Smooth muscle cell (in vitro differentiated cells): Measurements from ENCODE around the gene REC114. TPM values are rescaled to one million over a fixed set of nuclear protein-coding genes. Genes with fewer than 3 reads are reported as not detected.
"Not testable (repeated sequence)": the region's sequence is repeated elsewhere in the genome, so short reads cannot be mapped to it uniquely, and the experiment has no call there.

Experiments used
- DNase-seq: peaks from one replicate; lab custom pipeline; 2025; ENCODE audit not compliant: unreplicated experiment; lab: John Stamatoyannopoulos, UW
- H2AFZ ChIP-seq: fragments of 200-600 bp; sonication (generic); 2 replicates; pipeline ENCODE4 v1.6.0; 2016; ENCODE audit warnings: antibody characterized with exemption, low read depth, mild to moderate bottlenecking
- H3F3A ChIP-seq: fragments of 200-600 bp; sonication (generic); 2 replicates; pipeline ENCODE4 v1.6.0; 2017; ENCODE audit warnings: antibody characterized with exemption, low read depth
- H3K27ac ChIP-seq: fragments of 200-600 bp; sonication (generic); 2 replicates; pipeline ENCODE4 v1.5.1; 2016; ENCODE audit warnings: low read depth, mild to moderate bottlenecking
- H3K27me3 ChIP-seq: fragments of 200-600 bp; sonication (generic); 2 replicates; pipeline ENCODE4 v1.6.1; 2016; ENCODE audit warnings: low read depth, mild to moderate bottlenecking
- H3K36me3 ChIP-seq: fragments of 200-600 bp; sonication (generic); 2 replicates; pipeline ENCODE4 v1.5.1; 2016; ENCODE audit warnings: low read depth
- H3K4me1 ChIP-seq: fragments of 200-600 bp; sonication (generic); 2 replicates; pipeline ENCODE4 v1.5.1; 2016; ENCODE audit warnings: low read depth
- H3K4me2 ChIP-seq: fragments of 200-600 bp; sonication (generic); 2 replicates; pipeline ENCODE4 v1.6.0; 2016; ENCODE audit warnings: mild to moderate bottlenecking
- H3K4me3 ChIP-seq: fragments of 200-600 bp; sonication (generic); 2 replicates; pipeline ENCODE4 v1.5.1; 2016; ENCODE audit warnings: mild to moderate bottlenecking
- H3K79me2 ChIP-seq: fragments of 200-600 bp; sonication (generic); 2 replicates; pipeline ENCODE4 v1.6.0; 2016; ENCODE audit warnings: low read depth, mild to moderate bottlenecking
- H3K9ac ChIP-seq: fragments of 200-600 bp; sonication (generic); 2 replicates; pipeline ENCODE4 v1.6.0; 2016; ENCODE audit warnings: low read depth
- H3K9me3 ChIP-seq: fragments of 200-600 bp; sonication (generic); replicated peaks from 2 replicates; pipeline ENCODE4 v1.5.1; 2016; ENCODE audit warnings: low read depth
- H4K20me1 ChIP-seq: fragments of 200-600 bp; sonication (generic); 2 replicates; pipeline ENCODE4 v1.6.0; 2016; ENCODE audit warnings: low read depth
- WGBS: methylation state at CpG from one replicate; pipeline ENCODE4 v1.1.7; 2016; ENCODE audit warnings: low lambda C conversion rate; 5-methylcytosine and 5-hydroxymethylcytosine counted together
- polyA plus RNA-seq: library from polyadenylated mRNA; unstranded; fragments of >200 nt; fragmentation: Nextera tagmentation; extraction: Ambion mirVana; gene quantifications from 2 replicates; pipeline ENCODE4 v1.2.1, GENCODE V29; 2016
- total RNA-seq: library from RNA; depleted of rRNA; stranded (reverse); fragments of >200 nt; gene quantifications from 2 replicates; pipeline ENCODE4 v1.2.3, GENCODE V29; 2014
- TF ChIP-seq, protein P1 (sequence below): fragments of 200-600 bp; sonication (generic); IDR thresholded peaks from 2 replicates; pipeline ENCODE4 v1.5.1; 2017; ENCODE audit warnings: borderline replicate concordance, mild to moderate bottlenecking, antibody characterized with exemption; ENCODE audit not compliant: insufficient read depth, poor library complexity, severe bottlenecking

The REC114 gene
- total and polyA plus RNA-seq, 2 experiments from 2014 or later, result not detected

- Histone ChIP-seq H3K4me1 (no peaks in the 10 kb centered on the region), H3K9ac (no peak overlapping the region), H4K20me1 (no peaks in the 10 kb centered on the region), H3K79me2 (no peaks in the 10 kb centered on the region), H3K4me3 (no peak overlapping the region), H3K4me2 (no peak overlapping the region), H2AFZ (no peak overlapping the region), H3K36me3 (no peaks in the 10 kb centered on the region), H3K9me3 (no peaks in the 10 kb centered on the region), H3F3A (no peaks in the 10 kb centered on the region), H3K27ac (no peak overlapping the region), H3K27me3 (peaks cover 7% of the 10 kb centered on the region)
- TF ChIP-seq, protein P1, sequence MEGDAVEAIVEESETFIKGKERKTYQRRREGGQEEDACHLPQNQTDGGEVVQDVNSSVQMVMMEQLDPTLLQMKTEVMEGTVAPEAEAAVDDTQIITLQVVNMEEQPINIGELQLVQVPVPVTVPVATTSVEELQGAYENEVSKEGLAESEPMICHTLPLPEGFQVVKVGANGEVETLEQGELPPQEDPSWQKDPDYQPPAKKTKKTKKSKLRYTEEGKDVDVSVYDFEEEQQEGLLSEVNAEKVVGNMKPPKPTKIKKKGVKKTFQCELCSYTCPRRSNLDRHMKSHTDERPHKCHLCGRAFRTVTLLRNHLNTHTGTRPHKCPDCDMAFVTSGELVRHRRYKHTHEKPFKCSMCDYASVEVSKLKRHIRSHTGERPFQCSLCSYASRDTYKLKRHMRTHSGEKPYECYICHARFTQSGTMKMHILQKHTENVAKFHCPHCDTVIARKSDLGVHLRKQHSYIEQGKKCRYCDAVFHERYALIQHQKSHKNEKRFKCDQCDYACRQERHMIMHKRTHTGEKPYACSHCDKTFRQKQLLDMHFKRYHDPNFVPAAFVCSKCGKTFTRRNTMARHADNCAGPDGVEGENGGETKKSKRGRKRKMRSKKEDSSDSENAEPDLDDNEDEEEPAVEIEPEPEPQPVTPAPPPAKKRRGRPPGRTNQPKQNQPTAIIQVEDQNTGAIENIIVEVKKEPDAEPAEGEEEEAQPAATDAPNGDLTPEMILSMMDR, result no peak
- WGBS, result 85% methylated on average over 5 of the region's 5 CpGs
- DNase-seq, result no peak
These were observed 45.5 kb upstream of the REC114 start for GRCh38 chr15:73397461-73397860.

- Histone ChIP-seq H3K9ac (no peak overlapping the region), H4K20me1 (no peaks in the 10 kb centered on the region), H3F3A (no peaks in the 10 kb centered on the region), H3K27me3 (peaks cover 2% of the 10 kb centered on the region), H2AFZ (no peak overlapping the region), H3K9me3 (no peaks in the 10 kb centered on the region), H3K4me1 (no peaks in the 10 kb centered on the region), H3K4me2 (no peak overlapping the region), H3K36me3 (no peaks in the 10 kb centered on the region), H3K27ac (no peak overlapping the region), H3K4me3 (no peak overlapping the region), H3K79me2 (no peaks in the 10 kb centered on the region)
- TF ChIP-seq, protein P1, result no peak
- DNase-seq, result no peak
- 81% methylated on average over 4 of the region's 4 CpGs for WGBS
These were observed 44.1 kb upstream of the REC114 start for GRCh38 chr15:73398861-73399260.

DNA sequence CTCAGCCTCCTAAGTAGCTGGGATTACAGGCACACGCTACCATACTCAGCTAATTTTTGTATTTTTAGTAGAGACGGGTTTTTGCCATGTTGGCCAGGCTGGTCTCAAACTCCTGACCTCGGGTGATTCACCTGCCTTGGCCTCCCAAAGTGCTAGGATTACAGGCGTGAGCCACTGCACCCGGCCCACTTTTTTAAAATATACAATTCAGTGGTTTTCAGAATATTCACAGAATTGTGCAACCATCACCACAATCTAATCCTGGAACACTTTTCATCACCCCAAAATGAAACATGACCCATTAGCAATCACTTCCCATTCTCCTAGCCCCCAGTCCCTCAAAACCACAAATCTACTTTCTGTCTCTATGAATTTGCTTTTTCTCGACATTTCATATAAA lies 42.7 kb upstream of the REC114 start:
- DNase-seq, H3K9me3 ChIP-seq, H3K79me2 ChIP-seq, H3K9ac ChIP-seq, H3K27ac ChIP-seq, H4K20me1 ChIP-seq, H2AFZ ChIP-seq, H3K36me3 ChIP-seq, H3K4me1 ChIP-seq, H3K4me3 ChIP-seq, H3F3A ChIP-seq, H3K4me2 ChIP-seq, H3K27me3 ChIP-seq: not testable (repeated sequence)
- 74% methylated on average over 6 of the region's 6 CpGs for WGBS

- Histone ChIP-seq H4K20me1 (no peaks in the 10 kb centered on the region), H3K9me3 (no peaks in the 10 kb centered on the region), H3K9ac (no peak overlapping the region), H2AFZ (no peak overlapping the region), H3K4me1 (no peaks in the 10 kb centered on the region), H3K27ac (no peak overlapping the region), H3K4me3 (no peak overlapping the region), H3F3A (no peaks in the 10 kb centered on the region), H3K27me3 (no peaks in the 10 kb centered on the region), H3K4me2 (no peak overlapping the region), H3K36me3 (no peaks in the 10 kb centered on the region), H3K79me2 (no peaks in the 10 kb centered on the region)
- TF ChIP-seq, protein P1, result no peak
- no peak for DNase-seq
These were observed 39.8 kb upstream of the REC114 start for GRCh38 chr15:73403171-73403570.
